GM18909 (cell line): ENCODE data around the gene OR4M1.
"Not testable (repeated sequence)": the region's sequence is repeated elsewhere in the genome, so short reads cannot be mapped to it uniquely, and the experiment has no call there.

ENCODE experiments used
- ATAC-seq: cut with Tn5 transposase; IDR thresholded peaks from one replicate; pipeline ENCODE4 v1.9.1; 2021; ENCODE audit warnings: mild to moderate bottlenecking; ENCODE audit not compliant: unreplicated experiment, poor library complexity

Gene OR4M1

GRCh38 chr14:19821016-19821415 is 47.7 kb downstream of the OR4M1 start:
- ATAC-seq: not testable (repeated sequence)

DNA sequence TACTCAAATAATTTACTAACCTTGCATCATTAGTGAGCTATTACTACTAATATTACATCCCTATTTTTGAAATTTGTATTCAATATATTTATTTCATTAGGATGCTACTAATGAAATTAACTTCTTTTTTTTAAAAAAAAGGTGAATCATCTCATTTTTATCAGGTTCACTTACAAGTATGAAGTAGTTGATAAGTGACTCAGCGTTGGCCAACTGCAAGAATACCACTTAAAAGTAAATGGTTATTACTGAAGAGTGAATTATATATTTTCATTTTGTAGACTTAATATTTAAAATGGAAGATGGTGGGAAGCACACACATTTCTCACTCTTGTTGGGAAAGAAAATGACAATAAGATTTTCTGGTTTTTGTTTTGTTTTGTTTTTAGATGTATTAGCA is 49.9 kb downstream of the OR4M1 start:
- ATAC-seq: no peak

DNA sequence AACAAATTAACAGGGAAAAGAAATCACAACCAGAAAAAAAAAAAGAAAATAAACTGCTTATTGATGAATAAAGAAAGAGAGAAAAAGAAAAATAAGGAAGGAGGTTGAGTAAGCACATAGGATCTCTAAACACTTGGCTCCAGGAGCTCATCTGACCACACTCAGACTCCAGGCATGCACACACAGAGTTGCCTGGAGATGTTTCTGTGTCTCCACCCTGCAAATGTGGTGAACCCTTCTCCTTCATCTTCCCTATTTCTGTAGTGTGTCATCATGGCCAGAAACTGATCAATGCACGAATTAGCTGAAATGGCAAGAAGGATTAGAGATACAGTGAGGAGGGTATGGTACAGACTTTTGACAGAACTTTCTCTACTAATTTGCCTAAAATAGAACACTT is 50.5 kb downstream of the OR4M1 start:
- no peak for ATAC-seq

DNA sequence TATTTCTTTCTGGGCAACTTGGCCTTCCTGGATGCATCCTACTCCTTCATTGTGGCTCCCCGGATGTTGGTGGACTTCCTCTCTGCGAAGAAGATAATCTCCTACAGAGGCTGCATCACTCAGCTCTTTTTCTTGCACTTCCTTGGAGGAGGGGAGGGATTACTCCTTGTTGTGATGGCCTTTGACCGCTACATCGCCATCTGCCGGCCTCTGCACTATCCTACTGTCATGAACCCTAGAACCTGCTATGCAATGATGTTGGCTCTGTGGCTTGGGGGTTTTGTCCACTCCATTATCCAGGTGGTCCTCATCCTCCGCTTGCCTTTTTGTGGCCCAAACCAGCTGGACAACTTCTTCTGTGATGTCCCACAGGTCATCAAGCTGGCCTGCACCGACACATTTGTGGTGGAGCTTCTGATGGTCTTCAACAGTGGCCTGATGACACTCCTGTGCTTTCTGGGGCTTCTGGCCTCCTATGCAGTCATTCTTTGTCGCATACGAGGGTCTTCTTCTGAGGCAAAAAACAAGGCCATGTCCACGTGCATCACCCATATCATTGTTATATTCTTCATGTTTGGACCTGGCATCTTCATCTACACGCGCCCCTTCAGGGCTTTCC is 54.4 kb downstream of the OR4M1 start:
- ATAC-seq: not testable (repeated sequence)

DNA sequence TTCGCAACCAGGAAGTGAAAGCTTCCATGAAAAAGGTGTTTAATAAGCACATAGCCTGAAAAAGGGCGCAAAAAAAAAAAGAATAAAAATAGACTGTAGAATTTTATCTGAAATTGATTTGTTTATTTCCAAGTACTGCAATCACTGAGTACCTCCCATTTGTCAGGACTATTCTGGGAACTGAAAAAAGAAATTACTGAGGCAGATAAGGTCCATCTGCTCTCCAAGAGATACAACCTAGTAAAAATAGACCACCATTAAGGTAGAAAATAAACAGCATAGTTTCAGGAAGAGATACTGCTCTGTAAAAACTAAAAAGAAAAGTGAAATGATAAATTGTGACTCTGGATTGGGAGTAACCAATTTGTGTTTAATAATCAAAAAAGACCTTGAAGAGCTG is 55.0 kb downstream of the OR4M1 start:
- ATAC-seq: no peak
